Effector memory CD4-positive, alpha-beta T cell (primary cell): ENCODE data around the gene ZNF219.

ENCODE experiments used
- DNase-seq, 3 donors: peaks; one replicate each; pipeline ENCODE4 v3.0.0-alpha.2; 2020
- H3K27ac ChIP-seq: 2 replicates; pipeline ENCODE4 v1.7.0; 2013; ENCODE audit warnings: mild to moderate bottlenecking, low read length, moderate library complexity; ENCODE audit not compliant: insufficient read depth, poor library complexity, severe bottlenecking
- H3K27me3 ChIP-seq: replicated peaks from 2 replicates; pipeline ENCODE4 v1.7.0; 2013; ENCODE audit warnings: mild to moderate bottlenecking, low read length; ENCODE audit not compliant: insufficient read depth, control insufficient read depth, poor library complexity, severe bottlenecking
- H3K36me3 ChIP-seq: 2 replicates; pipeline ENCODE4 v1.7.0; 2013; ENCODE audit warnings: mild to moderate bottlenecking, low read length, moderate library complexity; ENCODE audit not compliant: control insufficient read depth, insufficient read depth
- H3K4me1 ChIP-seq: 2 replicates; pipeline ENCODE4 v1.7.0; 2013; ENCODE audit warnings: low read length, mild to moderate bottlenecking; ENCODE audit not compliant: control insufficient read depth, insufficient read depth, poor library complexity, severe bottlenecking
- H3K4me3 ChIP-seq: 2 replicates; pipeline ENCODE4 v1.7.0; 2013; ENCODE audit warnings: low read length, low read depth, mild to moderate bottlenecking; ENCODE audit not compliant: insufficient read depth, poor library complexity, severe bottlenecking
- H3K9me3 ChIP-seq: 2 replicates; pipeline ENCODE4 v1.7.0; 2013; ENCODE audit warnings: mild to moderate bottlenecking, low read length, moderate library complexity; ENCODE audit not compliant: control insufficient read depth
- total RNA-seq, 3 donors: gene quantifications; one replicate each; lab custom pipeline; 2026; lab: John Stamatoyannopoulos, UW

ZNF219 gene
- total RNA-seq = 16.1 to 19.6 (median 16.5) reads per million in 3 donors

- Histone ChIP-seq H3K4me1 (peaks cover 19% of the 10 kb centered on the region), H3K36me3 (no peaks in the 10 kb centered on the region), H3K27me3 (no peaks in the 10 kb centered on the region), H3K27ac (peak within 1 kb of the TSS; percentile 74), H3K9me3 (no peaks in the 10 kb centered on the region), H3K4me3 (peak within 1 kb of the TSS; percentile 43)
- peak; percentile 25 to 34 (median 32) for DNase-seq
Observed at GRCh38 chr14:21098076-21098891, at the start of gene ZNF219. TSS of gene ZNF219 (minus strand) at chr14:21098655. CDS start at chr14:21093591, 5,064 bp downstream.

- Histone ChIP-seq H3K4me1 (no peaks in the 10 kb centered on the region), H3K36me3 (no peaks in the 10 kb centered on the region), H3K27me3 (no peaks in the 10 kb centered on the region), H3K4me3 (no peak overlapping the region), H3K9me3 (no peaks in the 10 kb centered on the region), H3K27ac (no peak overlapping the region)
- no peak for DNase-seq
Observed at GRCh38 chr14:21145437-21145836, 47.0 kb upstream of the ZNF219 start.

GRCh38 chr14:21142357-21142756 lies 43.9 kb upstream of the ZNF219 start:
- H3K27ac ChIP-seq = no peak overlapping the region
- no peaks in the 10 kb centered on the region for H3K36me3 ChIP-seq
- H3K4me1 ChIP-seq = no peaks in the 10 kb centered on the region
- H3K27me3 ChIP-seq = no peaks in the 10 kb centered on the region
- H3K9me3 ChIP-seq = no peaks in the 10 kb centered on the region
- DNase-seq = no peak
- no peak overlapping the region for H3K4me3 ChIP-seq

DNA sequence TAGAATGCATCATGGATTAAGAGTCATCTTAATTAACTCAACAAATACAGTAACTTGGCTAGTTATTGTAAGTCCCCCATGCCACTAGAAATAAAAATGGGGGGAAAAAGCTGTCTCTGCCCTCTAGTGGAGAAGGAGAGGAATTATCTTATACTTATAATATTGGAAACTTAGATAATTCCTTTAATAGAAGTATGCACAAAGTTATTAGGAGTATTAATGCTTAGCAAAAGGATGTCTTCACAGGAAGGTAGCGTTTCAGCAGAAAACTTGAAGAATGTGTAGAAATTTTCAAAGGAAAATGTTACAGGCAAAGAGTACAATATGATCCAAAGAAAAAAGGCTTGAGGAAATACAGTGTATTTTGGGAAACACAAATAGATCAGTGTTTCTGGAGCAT lies 37.6 kb upstream of the ZNF219 start:
- Histone ChIP-seq H3K36me3 (no peaks in the 10 kb centered on the region), H3K9me3 (no peaks in the 10 kb centered on the region), H3K27me3 (no peaks in the 10 kb centered on the region), H3K4me3 (no peak overlapping the region), H3K4me1 (no peaks in the 10 kb centered on the region), H3K27ac (no peak overlapping the region)
- no peak for DNase-seq

DNA sequence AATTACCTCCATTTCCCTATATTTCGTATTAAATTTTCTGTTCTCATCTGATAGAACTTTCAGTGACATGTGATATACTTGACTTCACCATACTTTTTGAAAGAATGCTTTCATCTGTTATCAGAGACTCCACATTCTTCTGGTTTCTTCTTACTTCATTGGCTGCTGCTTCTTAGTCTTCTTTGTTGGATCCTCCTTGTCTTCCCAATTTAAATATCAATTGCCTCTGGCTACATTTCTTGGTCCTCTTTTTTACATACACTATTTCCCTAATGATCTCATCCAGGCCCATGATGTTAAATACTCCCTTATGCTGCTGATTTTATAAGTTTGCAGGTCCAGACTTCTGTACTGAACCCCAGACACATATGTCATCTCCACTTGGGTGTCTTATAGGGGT lies 35.4 kb upstream of the ZNF219 start:
- DNase-seq = no peak
- no peaks in the 10 kb centered on the region for H3K27me3 ChIP-seq
- no peak overlapping the region for H3K4me3 ChIP-seq
- H3K27ac ChIP-seq = no peak overlapping the region
- H3K9me3 ChIP-seq = no peaks in the 10 kb centered on the region
- H3K4me1 ChIP-seq = no peaks in the 10 kb centered on the region
- no peaks in the 10 kb centered on the region for H3K36me3 ChIP-seq

DNA sequence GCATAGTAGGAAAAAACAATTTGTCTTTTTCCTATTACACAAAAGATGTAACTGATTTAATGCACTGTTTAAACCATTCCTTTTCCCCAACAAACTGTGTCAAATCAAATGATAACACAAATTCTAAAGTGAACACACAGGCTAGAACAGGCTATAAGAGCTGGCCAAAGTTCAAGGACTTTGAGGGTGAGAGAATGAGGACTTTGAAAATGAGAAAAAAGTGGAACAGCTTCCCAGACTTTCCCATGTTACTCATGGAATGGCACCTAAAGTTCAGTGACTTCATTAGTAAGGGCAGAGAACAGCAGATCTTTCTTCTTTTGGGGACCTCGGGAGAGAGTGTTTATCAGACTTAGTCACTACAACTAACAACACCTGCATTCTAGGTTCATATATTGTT lies 25.0 kb upstream of the ZNF219 start:
- DNase-seq = no peak
- peaks cover 2% of the 10 kb centered on the region for H3K27me3 ChIP-seq
- no peaks in the 10 kb centered on the region for H3K9me3 ChIP-seq
- no peak overlapping the region for H3K27ac ChIP-seq
- no peaks in the 10 kb centered on the region for H3K36me3 ChIP-seq
- no peak overlapping the region for H3K4me3 ChIP-seq
- no peaks in the 10 kb centered on the region for H3K4me1 ChIP-seq

DNA sequence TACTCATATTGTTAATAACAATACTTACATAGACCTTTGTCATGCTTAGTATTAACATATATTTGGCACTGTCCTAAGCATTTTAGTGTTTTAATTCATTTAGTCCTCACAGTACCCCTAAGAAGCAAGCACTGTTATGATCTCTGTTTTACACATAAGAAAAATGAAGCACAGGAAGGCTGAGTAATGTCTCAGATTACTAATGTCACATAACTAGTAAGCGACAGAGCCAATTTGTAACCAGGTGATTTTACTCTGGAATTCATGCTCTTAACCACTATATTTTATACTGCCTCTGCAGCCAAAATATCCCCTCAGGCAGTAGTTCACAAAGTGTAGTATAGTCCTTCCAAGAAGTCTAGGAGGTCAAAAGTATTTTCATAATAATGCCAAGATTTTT lies 22.7 kb upstream of the ZNF219 start:
- no peaks in the 10 kb centered on the region for H3K9me3 ChIP-seq
- H3K36me3 ChIP-seq = no peaks in the 10 kb centered on the region
- no peak for DNase-seq
- peaks cover 2% of the 10 kb centered on the region for H3K27me3 ChIP-seq
- no peaks in the 10 kb centered on the region for H3K4me1 ChIP-seq
- no peak overlapping the region for H3K4me3 ChIP-seq
- H3K27ac ChIP-seq = no peak overlapping the region

GRCh38 chr14:21120686-21121085 lies 22.2 kb upstream of the ZNF219 start:
- H3K4me3 ChIP-seq = no peak overlapping the region
- peaks cover 2% of the 10 kb centered on the region for H3K27me3 ChIP-seq
- H3K36me3 ChIP-seq = no peaks in the 10 kb centered on the region
- no peak overlapping the region for H3K27ac ChIP-seq
- no peak for DNase-seq
- no peaks in the 10 kb centered on the region for H3K4me1 ChIP-seq
- no peaks in the 10 kb centered on the region for H3K9me3 ChIP-seq

GRCh38 chr14:21118933-21119332 lies 20.5 kb upstream of the ZNF219 start:
- Histone ChIP-seq H3K4me1 (no peaks in the 10 kb centered on the region), H3K9me3 (no peaks in the 10 kb centered on the region), H3K36me3 (no peaks in the 10 kb centered on the region), H3K27ac (no peak overlapping the region), H3K4me3 (no peak overlapping the region), H3K27me3 (peaks cover 2% of the 10 kb centered on the region)
- DNase-seq = no peak

GRCh38 chr14:21113369-21113768 lies 14.9 kb upstream of the ZNF219 start:
- H3K4me3 ChIP-seq = no peak overlapping the region
- H3K9me3 ChIP-seq = no peaks in the 10 kb centered on the region
- no peak overlapping the region for H3K27ac ChIP-seq
- DNase-seq = no peak
- H3K4me1 ChIP-seq = no peaks in the 10 kb centered on the region
- no peaks in the 10 kb centered on the region for H3K27me3 ChIP-seq
- no peaks in the 10 kb centered on the region for H3K36me3 ChIP-seq
